ENCODE data around the gene ADCY9. TPM values are rescaled to one million over a fixed set of nuclear protein-coding genes. Genes with fewer than 3 reads are reported as not detected.

The ADCY9 gene
- total and polyA plus RNA-seq, 2 experiments from 2014 or later, result 1.9 to 21.9 TPM

DNA sequence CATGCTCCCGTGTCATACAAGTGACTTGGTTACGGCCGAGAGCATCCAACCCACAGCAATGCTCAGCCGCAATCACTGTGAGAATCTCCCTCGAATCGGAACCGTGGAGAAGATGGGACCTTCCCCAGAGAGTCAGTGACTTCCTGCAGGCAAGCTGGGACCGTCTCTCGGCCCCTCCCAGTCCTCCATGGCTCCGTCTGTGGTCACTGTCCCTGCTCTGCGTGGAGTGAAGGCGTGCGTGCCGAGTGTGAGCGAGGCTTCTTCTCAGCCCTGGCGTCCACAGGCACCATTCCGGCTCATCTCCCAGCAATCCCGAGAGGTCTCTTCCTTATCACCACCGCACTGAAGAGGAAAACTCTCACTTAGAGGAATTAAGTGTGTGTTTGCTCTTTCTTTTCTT lies 113.1 kb downstream of the ADCY9 start:
- H3K4me1 ChIP-seq (ENCODE audit: insufficient read depth), result peaks cover 12% of the 10 kb centered on the region
- H3K9ac ChIP-seq, result no peak overlapping the region
- no peak overlapping the region for H3K4me3 ChIP-seq
- no peak overlapping the region for H2AFZ ChIP-seq
- WGBS, 2 experiments (ENCODE audit: low coverage in 1 of 2, low lambda C conversion rate in 2 of 2, missing lambda C conversion rate in 2 of 2), result 93 to 95% methylated on average over 19 of the region's 19 CpGs
- H3K79me2 ChIP-seq (ENCODE audit: insufficient read depth), result no peaks in the 10 kb centered on the region
- TF ChIP-seq EZH2phosphoT487 (IDR thresholded peaks at IDR 0.05; ENCODE audit: insufficient read depth, low read depth) (no peak), EZH2 (IDR thresholded peaks at IDR 0.05; ENCODE audit: insufficient read depth, poor library complexity, severe bottlenecking) (no peak)
- no peaks in the 10 kb centered on the region for H3K9me3 ChIP-seq (ENCODE audit: low read depth)
- no peaks in the 10 kb centered on the region for H3F3A ChIP-seq (ENCODE audit: insufficient read depth)
- no peak overlapping the region for H3K4me2 ChIP-seq (ENCODE audit: unreplicated experiment)
- no peak overlapping the region for H3K27ac ChIP-seq
- no peaks in the 10 kb centered on the region for H3K36me3 ChIP-seq (ENCODE audit: low read depth)
- no peaks in the 10 kb centered on the region for H4K20me1 ChIP-seq (ENCODE audit: insufficient read depth)
- H3K27me3 ChIP-seq (replicated peaks; ENCODE audit: insufficient read depth), result no peaks in the 10 kb centered on the region
- DNase-seq, result no peak
- H3K9me2 ChIP-seq (ENCODE audit: insufficient read depth), result no peaks in the 10 kb centered on the region
- in situ Hi-C loops (cut with MboI), result no loop called here

DNA sequence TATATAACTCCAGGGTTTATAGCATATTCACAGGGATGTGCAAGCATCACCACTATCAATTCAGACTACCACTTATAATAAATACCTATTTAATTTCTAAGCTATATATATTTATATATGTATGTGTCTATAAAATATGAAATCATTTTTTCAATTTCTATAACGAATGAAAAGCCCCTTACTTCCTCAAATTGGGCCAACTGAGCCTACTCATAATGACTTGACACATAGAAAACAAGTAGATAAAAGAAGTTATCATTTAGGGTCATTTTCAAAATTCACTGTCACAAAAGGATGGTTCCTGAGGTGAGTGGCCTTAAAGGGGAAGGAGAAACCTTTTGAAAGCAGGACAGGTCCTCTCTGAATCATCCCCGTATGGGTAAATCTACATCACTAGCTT lies 114.1 kb downstream of the ADCY9 start:
- no peaks in the 10 kb centered on the region for H3K36me3 ChIP-seq (ENCODE audit: low read depth)
- H3K27me3 ChIP-seq (replicated peaks; ENCODE audit: insufficient read depth), result no peaks in the 10 kb centered on the region
- no peaks in the 10 kb centered on the region for H3K9me2 ChIP-seq (ENCODE audit: insufficient read depth)
- in situ Hi-C loops (cut with MboI), result no loop called here
- no peaks in the 10 kb centered on the region for H4K20me1 ChIP-seq (ENCODE audit: insufficient read depth)
- no peak overlapping the region for H3K9ac ChIP-seq
- no peak overlapping the region for H3K4me3 ChIP-seq
- TF ChIP-seq EZH2phosphoT487 (IDR thresholded peaks at IDR 0.05; ENCODE audit: insufficient read depth, low read depth) (no peak), EZH2 (IDR thresholded peaks at IDR 0.05; ENCODE audit: insufficient read depth, poor library complexity, severe bottlenecking) (no peak)
- DNase-seq, result no peak
- H2AFZ ChIP-seq, result no peak overlapping the region
- H3K4me1 ChIP-seq (ENCODE audit: insufficient read depth), result peaks cover 12% of the 10 kb centered on the region
- no peaks in the 10 kb centered on the region; the same call in 1 of the 2 replicates for H3K79me2 ChIP-seq (ENCODE audit: insufficient read depth)
- WGBS, 2 experiments (ENCODE audit: low coverage in 1 of 2, low lambda C conversion rate in 2 of 2, missing lambda C conversion rate in 2 of 2), result 96 to 99% methylated on average over 2 of the region's 2 CpGs
- no peaks in the 10 kb centered on the region for H3F3A ChIP-seq (ENCODE audit: insufficient read depth)
- no peak overlapping the region for H3K4me2 ChIP-seq (ENCODE audit: unreplicated experiment)
- no peaks in the 10 kb centered on the region for H3K9me3 ChIP-seq (ENCODE audit: low read depth)
- H3K27ac ChIP-seq, result no peak overlapping the region

DNA sequence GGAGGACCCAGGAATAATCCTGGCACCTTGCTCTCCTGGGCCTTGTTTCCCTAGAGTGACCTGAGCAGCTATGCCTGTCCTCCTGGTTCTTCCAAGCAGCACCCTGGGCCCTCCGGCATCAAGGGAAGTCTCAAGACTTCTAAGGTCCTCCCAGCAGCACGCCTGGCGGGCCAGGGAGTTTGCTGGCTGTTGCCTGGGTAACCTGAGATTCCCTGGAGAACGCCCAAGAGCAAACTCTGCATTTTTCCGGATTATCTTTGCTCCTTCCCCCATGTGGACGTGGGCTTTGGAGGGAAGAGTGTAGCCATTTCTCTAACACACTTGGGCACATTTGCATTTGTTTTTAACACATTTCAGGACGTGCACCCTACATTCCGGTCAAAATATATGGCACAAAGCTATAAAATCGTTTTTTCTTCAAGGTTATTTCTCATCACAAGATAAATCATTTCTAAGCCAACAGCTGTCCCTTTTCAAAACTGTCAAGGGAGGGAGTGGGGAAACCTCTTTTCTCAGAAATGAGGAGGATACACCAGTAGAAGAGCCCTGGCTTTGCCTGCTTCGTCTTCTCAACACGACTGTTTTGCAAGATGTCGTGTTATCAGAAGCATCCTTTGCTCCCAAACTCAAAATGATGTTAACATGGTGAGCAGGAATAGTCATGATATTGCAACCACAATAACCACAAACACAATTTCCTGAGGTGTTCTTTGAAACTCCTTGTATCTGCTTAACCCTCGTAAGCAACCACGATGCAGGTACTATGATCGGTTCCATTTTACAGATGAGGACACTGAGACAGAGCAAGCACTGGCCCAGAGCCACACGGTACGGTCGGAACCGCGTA lies 116.5 kb downstream of the ADCY9 start:
- Histone ChIP-seq H3K27ac (peak overlapping the region; percentile 75), H3K9me3 (ENCODE audit: low read depth) (no peaks in the 10 kb centered on the region), H3K79me2 (ENCODE audit: insufficient read depth) (no peaks in the 10 kb centered on the region; the same call in 1 of the 2 replicates), H4K20me1 (ENCODE audit: insufficient read depth) (no peaks in the 10 kb centered on the region), H3K4me2 (ENCODE audit: unreplicated experiment) (peak overlapping the region; percentile 51), H3K9ac (peak overlapping the region; percentile 69), H3F3A (ENCODE audit: insufficient read depth) (no peaks in the 10 kb centered on the region), H3K4me3 (peak overlapping the region; percentile 10; the same call in 1 of the 2 replicates), H3K36me3 (ENCODE audit: low read depth) (no peaks in the 10 kb centered on the region), H3K27me3 (replicated peaks; ENCODE audit: insufficient read depth) (no peaks in the 10 kb centered on the region), H3K9me2 (ENCODE audit: insufficient read depth) (no peaks in the 10 kb centered on the region), H2AFZ (peak overlapping the region; percentile 35; the same call in 1 of the 2 replicates), H3K4me1 (ENCODE audit: insufficient read depth) (peaks cover 12% of the 10 kb centered on the region)
- DNase-seq, result peak; percentile 84
- TF ChIP-seq EZH2phosphoT487 (IDR thresholded peaks at IDR 0.05; ENCODE audit: insufficient read depth, low read depth), result no peak
- TF ChIP-seq EZH2 (IDR thresholded peaks at IDR 0.05; ENCODE audit: insufficient read depth, poor library complexity, severe bottlenecking), result no peak
- in situ Hi-C loops (cut with MboI), result no loop called here
- WGBS, 2 experiments (ENCODE audit: low coverage in 1 of 2, low lambda C conversion rate in 2 of 2, missing lambda C conversion rate in 2 of 2), result 52 to 54% methylated on average over 20 of the region's 20 CpGs

DNA sequence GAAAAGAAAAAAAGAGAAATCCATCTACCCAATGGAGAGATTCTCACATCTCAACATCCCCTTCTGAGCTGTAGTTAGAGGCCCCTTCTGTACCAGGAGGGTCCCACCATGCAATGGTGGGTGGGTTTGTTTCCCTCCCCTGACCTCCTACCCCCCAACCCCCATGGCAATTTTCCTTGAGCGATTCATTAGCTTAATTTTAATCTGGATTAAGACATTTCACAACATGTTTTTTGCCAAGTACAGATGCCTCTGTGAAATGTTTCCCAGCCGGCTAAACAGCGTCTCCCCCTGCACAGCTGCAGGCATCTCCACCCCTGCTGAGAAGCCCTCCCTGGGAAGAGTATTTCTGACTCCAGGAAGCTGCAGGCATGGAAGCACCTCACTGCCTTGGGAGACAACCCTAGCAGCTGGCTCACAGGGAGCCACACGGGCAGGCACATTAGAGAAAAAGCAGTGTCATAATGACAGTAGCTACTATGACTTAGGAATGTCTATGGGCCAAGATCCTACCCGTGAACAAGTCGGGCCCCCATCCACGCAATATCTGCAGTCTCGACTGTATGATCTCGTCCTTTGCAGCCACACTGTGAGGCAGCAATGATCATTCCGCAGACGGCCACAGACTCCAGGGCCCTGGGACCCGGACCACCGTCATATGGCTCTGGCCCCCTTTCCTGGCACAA lies 117.3 kb downstream of the ADCY9 start:
- WGBS, 2 experiments (ENCODE audit: low coverage in 1 of 2, low lambda C conversion rate in 2 of 2, missing lambda C conversion rate in 2 of 2), result 14 to 22% methylated on average over 13 of the region's 13 CpGs
- H2AFZ ChIP-seq, result peak overlapping the region; percentile 35; the same call in 1 of the 2 replicates
- peak overlapping the region; percentile 75 for H3K27ac ChIP-seq

More for the DNA sequence above, 117.3 kb downstream of the ADCY9 start:
- no peaks in the 10 kb centered on the region for H3F3A ChIP-seq (ENCODE audit: insufficient read depth)
- in situ Hi-C loops (cut with MboI), result no loop called here
- no peaks in the 10 kb centered on the region for H3K9me2 ChIP-seq (ENCODE audit: insufficient read depth)
- H3K9me3 ChIP-seq (ENCODE audit: low read depth), result no peaks in the 10 kb centered on the region
- peak overlapping the region; percentile 69 for H3K9ac ChIP-seq
- H3K4me3 ChIP-seq, result peak overlapping the region; percentile 10; the same call in 1 of the 2 replicates
- H3K79me2 ChIP-seq (ENCODE audit: insufficient read depth), result no peaks in the 10 kb centered on the region; the same call in 1 of the 2 replicates
- DNase-seq, result peak; percentile 86
- H3K36me3 ChIP-seq (ENCODE audit: low read depth), result no peaks in the 10 kb centered on the region
- H3K4me1 ChIP-seq (ENCODE audit: insufficient read depth), result peaks cover 12% of the 10 kb centered on the region
- peak overlapping the region; percentile 51 for H3K4me2 ChIP-seq (ENCODE audit: unreplicated experiment)
- TF ChIP-seq EZH2 (IDR thresholded peaks at IDR 0.05; ENCODE audit: insufficient read depth, poor library complexity, severe bottlenecking) (no peak), EZH2phosphoT487 (IDR thresholded peaks at IDR 0.05; ENCODE audit: insufficient read depth, low read depth) (no peak)
- H3K27me3 ChIP-seq (replicated peaks; ENCODE audit: insufficient read depth), result no peaks in the 10 kb centered on the region
- no peaks in the 10 kb centered on the region for H4K20me1 ChIP-seq (ENCODE audit: insufficient read depth)
